SU-DHL-6 (cell line): ENCODE results near the gene NRL.

Source experiments
- H2AFZ ChIP-seq: fragments of 200-600 bp; sonication (generic); 2 replicates; pipeline ENCODE4 v1.6.1; 2014; ENCODE audit warnings: low read depth, mild to moderate bottlenecking, moderate library complexity, mixed read lengths, antibody characterized with exemption, low read length; ENCODE audit not compliant: severe bottlenecking
- H3F3A ChIP-seq: fragments of 200-600 bp; shearing (Covaris generic); 2 replicates; pipeline ENCODE4 v1.6.0; 2016; ENCODE audit warnings: antibody characterized with exemption, mild to moderate bottlenecking; ENCODE audit not compliant: insufficient read depth
- H3K27ac ChIP-seq: fragments of 200-600 bp; sonication (generic); 2 replicates; pipeline ENCODE4 v1.5.1; 2016; ENCODE audit warnings: low read depth, mild to moderate bottlenecking, low read length, moderate library complexity, mixed read lengths
- H3K27me3 ChIP-seq: fragments of 200-600 bp; sonication (generic), shearing (Covaris generic); 2 replicates; pipeline ENCODE4 v1.6.0; 2014; ENCODE audit warnings: mild to moderate bottlenecking, low read length
- H3K36me3 ChIP-seq: fragments of 200-600 bp; sonication (generic); 2 replicates; pipeline ENCODE4 v1.6.1; 2014; ENCODE audit warnings: mild to moderate bottlenecking, low read length, mixed read lengths
- H3K4me2 ChIP-seq: fragments of 300-600, 200-600 bp; shearing (Covaris generic), sonication (generic); 2 replicates; pipeline ENCODE4 v1.6.0; 2014; ENCODE audit warnings: low read length, low read depth, mild to moderate bottlenecking; ENCODE audit not compliant: poor library complexity, severe bottlenecking
- H3K4me3 ChIP-seq: fragments of 200-600 bp; sonication (generic); 2 replicates; pipeline ENCODE4 v1.5.1; 2014; ENCODE audit warnings: antibody characterized with exemption, low read length, mild to moderate bottlenecking, mixed read lengths; ENCODE audit not compliant: insufficient read depth, poor library complexity, severe bottlenecking
- H3K79me2 ChIP-seq: fragments of 200-600 bp; sonication (generic); 2 replicates; pipeline ENCODE4 v1.6.1; 2014; ENCODE audit warnings: mild to moderate bottlenecking, low read length, moderate library complexity; ENCODE audit not compliant: insufficient read depth
- H3K9ac ChIP-seq: fragments of 200-600 bp; sonication (generic); 2 replicates; pipeline ENCODE4 v1.7.0; 2014; ENCODE audit warnings: mild to moderate bottlenecking, low read length
- H3K9me2 ChIP-seq: fragments of 200-600 bp; sonication (generic); replicated peaks from 2 replicates; pipeline ENCODE4 v1.6.1; 2014; ENCODE audit warnings: low read length; ENCODE audit not compliant: insufficient read depth
- H3K9me3 ChIP-seq: fragments of 200-600 bp; sonication (generic); 2 replicates; pipeline ENCODE4 v1.6.1; 2014; ENCODE audit warnings: low read length, mixed read lengths; ENCODE audit not compliant: insufficient read depth
- H4K20me1 ChIP-seq: fragments of 200-600 bp; sonication (generic); 2 replicates; pipeline ENCODE4 v1.6.1; 2014; ENCODE audit warnings: low read depth, mild to moderate bottlenecking, antibody characterized with exemption, low read length, moderate library complexity, mixed read lengths
- EZH2phosphoT487 ChIP-seq: fragments of 200-600 bp; sonication (generic), shearing (Covaris generic); conservative IDR thresholded peaks from 2 replicates; pipeline ENCODE4 v1.6.1; 2018; ENCODE audit warnings: mild to moderate bottlenecking, antibody characterized with exemption, low read length, moderate library complexity, mixed read lengths
- TF ChIP-seq, protein P1 (sequence below): fragments of 200-600 bp; sonication (generic); IDR thresholded peaks from one replicate; pipeline ENCODE4 v1.5.1; 2017; ENCODE audit warnings: antibody characterized with exemption, mild to moderate bottlenecking, low read length, moderate library complexity; ENCODE audit not compliant: insufficient read depth, poor library complexity, severe bottlenecking

Gene NRL

DNA sequence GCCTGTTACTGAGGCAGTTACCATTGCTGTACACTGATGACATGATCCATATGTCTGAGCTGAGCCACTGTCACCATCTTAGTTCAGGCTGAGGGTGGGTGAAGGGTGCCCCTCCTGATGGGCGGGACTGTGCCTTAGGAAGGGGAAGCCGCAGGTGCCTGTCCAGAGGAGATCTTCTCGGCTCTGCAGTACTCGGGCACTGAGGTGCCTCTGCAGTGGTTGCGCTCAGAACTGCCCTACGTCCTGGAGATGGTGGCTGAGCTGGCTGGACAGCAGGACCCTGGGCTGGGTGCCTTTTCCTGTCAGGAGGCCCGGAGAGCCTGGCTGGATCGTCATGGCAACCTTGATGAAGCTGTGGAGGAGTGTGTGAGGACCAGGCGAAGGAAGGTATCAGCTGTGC is 36.2 kb upstream of the NRL start:
- Histone ChIP-seq H3K36me3 (no peaks in the 10 kb centered on the region), H2AFZ (no peak overlapping the region), H3K79me2 (peaks cover 18% of the 10 kb centered on the region), H3K27ac (no peak overlapping the region), H3K9me2 (no peaks in the 10 kb centered on the region), H3K27me3 (no peaks in the 10 kb centered on the region), H4K20me1 (no peaks in the 10 kb centered on the region), H3K9me3 (no peaks in the 10 kb centered on the region), H3K4me2 (no peak overlapping the region), H3F3A (0 out of 2 replicates have a peak, but pooled peaks cover 3% of the 10 kb centered on the region), H3K9ac (no peak overlapping the region), H3K4me3 (no peak overlapping the region)
- TF ChIP-seq, protein P1, sequence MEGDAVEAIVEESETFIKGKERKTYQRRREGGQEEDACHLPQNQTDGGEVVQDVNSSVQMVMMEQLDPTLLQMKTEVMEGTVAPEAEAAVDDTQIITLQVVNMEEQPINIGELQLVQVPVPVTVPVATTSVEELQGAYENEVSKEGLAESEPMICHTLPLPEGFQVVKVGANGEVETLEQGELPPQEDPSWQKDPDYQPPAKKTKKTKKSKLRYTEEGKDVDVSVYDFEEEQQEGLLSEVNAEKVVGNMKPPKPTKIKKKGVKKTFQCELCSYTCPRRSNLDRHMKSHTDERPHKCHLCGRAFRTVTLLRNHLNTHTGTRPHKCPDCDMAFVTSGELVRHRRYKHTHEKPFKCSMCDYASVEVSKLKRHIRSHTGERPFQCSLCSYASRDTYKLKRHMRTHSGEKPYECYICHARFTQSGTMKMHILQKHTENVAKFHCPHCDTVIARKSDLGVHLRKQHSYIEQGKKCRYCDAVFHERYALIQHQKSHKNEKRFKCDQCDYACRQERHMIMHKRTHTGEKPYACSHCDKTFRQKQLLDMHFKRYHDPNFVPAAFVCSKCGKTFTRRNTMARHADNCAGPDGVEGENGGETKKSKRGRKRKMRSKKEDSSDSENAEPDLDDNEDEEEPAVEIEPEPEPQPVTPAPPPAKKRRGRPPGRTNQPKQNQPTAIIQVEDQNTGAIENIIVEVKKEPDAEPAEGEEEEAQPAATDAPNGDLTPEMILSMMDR = no peak
- TF ChIP-seq EZH2phosphoT487 = no peak

DNA sequence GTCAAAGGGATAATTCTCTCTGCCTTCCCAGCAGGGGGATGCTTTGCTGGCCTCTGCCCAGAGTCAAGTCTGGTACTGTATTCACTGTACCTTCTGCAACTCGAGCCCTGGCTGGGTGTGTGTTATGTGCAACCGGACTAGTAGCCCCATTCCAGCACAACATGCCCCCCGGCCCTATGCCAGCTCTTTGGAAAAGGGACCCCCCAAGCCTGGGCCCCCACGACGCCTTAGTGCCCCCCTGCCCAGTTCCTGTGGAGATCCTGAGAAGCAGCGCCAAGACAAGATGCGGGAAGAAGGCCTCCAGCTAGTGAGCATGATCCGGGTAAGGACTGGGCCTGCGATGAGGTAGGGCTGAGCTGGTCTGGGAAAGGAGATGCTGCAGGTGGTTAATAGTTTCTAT is 35.8 kb upstream of the NRL start:
- TF ChIP-seq, protein P1 = no peak
- no peak for TF ChIP-seq EZH2phosphoT487
- no peak overlapping the region for H3K9ac ChIP-seq
- H3K36me3 ChIP-seq = no peaks in the 10 kb centered on the region
- H3F3A ChIP-seq = 0 out of 2 replicates have a peak, but pooled peaks cover 3% of the 10 kb centered on the region
- H4K20me1 ChIP-seq = no peaks in the 10 kb centered on the region
- peaks cover 22% of the 10 kb centered on the region for H3K79me2 ChIP-seq
- H3K9me2 ChIP-seq = no peaks in the 10 kb centered on the region
- no peak overlapping the region for H3K4me2 ChIP-seq
- H2AFZ ChIP-seq = no peak overlapping the region
- no peak overlapping the region for H3K27ac ChIP-seq
- no peak overlapping the region for H3K4me3 ChIP-seq
- no peaks in the 10 kb centered on the region for H3K27me3 ChIP-seq
- no peaks in the 10 kb centered on the region for H3K9me3 ChIP-seq

DNA sequence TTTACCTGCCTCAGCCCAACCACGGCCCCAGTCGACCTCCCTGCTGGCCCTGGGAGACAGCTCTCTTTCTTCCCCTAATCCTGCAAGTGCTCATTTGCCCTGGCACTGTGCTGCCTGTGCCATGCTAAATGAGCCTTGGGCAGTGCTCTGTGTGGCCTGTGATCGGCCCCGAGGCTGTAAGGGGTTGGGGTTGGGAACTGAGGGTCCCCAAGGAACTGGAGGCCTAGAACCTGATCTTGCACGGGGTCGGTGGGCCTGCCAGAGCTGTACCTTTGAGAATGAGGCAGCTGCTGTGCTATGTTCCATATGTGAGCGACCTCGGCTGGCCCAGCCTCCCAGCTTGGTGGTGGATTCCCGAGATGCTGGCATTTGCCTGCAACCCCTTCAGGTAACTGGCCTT is 35.3 kb upstream of the NRL start:
- Histone ChIP-seq H4K20me1 (no peaks in the 10 kb centered on the region), H3K4me3 (no peak overlapping the region), H3K4me2 (no peak overlapping the region), H3K79me2 (peaks cover 26% of the 10 kb centered on the region), H3K9me3 (no peaks in the 10 kb centered on the region), H3F3A (0 out of 2 replicates have a peak, but pooled peaks cover 3% of the 10 kb centered on the region), H3K27me3 (no peaks in the 10 kb centered on the region), H3K27ac (no peak overlapping the region), H3K36me3 (no peaks in the 10 kb centered on the region), H3K9ac (no peak overlapping the region), H3K9me2 (no peaks in the 10 kb centered on the region), H2AFZ (no peak overlapping the region)
- TF ChIP-seq, protein P1 = no peak
- TF ChIP-seq EZH2phosphoT487 = no peak
